Measurements from ENCODE around the gene GTF2F2.
"Not testable (repeated sequence)": the region's sequence is repeated elsewhere in the genome, so short reads cannot be mapped to it uniquely, and the experiment has no call there.

The GTF2F2 gene

GRCh38 chr13:45257638-45258333 lies 137.5 kb downstream of the GTF2F2 start:
- DNase-seq, result no peak

- no peak for DNase-seq
Observed at GRCh38 chr13:45258334-45258675, 138.0 kb downstream of the GTF2F2 start.

DNA sequence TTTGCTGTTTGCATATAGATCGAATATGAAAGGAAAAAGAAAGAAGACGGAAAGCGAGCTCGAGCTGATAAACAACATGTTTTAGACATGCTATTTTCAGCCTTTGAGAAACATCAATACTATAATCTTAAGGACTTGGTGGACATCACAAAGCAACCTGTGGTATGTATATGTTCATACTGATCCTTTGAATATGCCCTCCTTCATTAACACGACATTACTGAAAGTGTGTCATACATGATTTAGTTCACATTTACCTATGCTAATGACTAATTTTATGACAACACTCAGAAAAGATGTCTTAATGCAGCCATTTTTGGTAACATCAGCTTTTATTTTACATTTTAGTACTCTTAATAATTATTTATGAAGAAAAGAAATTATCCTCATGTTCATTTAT lies 146.9 kb downstream of the GTF2F2 start:
- DNase-seq, result no peak

GRCh38 chr13:45269204-45269603 lies 148.9 kb downstream of the GTF2F2 start:
- DNase-seq, result no peak

DNA sequence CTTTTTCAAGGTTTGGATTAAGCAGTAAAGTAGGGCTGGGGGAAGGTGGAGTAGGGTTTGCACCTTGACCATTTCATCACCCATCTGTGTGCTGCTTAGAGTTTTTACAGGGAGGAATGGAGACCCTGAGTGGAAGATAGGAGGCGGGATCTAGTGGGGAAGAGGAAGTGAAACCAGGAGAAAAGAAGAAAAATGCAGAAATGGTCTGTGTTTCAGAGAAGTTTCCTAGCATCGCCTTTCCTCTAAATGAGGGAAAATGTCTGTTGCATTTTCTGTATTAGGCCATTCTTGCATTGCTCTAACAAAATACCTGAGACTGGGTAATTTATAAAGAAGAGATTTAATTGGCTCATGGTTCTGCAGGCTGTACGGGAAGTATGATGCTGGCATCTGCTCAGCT lies 156.6 kb downstream of the GTF2F2 start:
- DNase-seq, result no peak

DNA sequence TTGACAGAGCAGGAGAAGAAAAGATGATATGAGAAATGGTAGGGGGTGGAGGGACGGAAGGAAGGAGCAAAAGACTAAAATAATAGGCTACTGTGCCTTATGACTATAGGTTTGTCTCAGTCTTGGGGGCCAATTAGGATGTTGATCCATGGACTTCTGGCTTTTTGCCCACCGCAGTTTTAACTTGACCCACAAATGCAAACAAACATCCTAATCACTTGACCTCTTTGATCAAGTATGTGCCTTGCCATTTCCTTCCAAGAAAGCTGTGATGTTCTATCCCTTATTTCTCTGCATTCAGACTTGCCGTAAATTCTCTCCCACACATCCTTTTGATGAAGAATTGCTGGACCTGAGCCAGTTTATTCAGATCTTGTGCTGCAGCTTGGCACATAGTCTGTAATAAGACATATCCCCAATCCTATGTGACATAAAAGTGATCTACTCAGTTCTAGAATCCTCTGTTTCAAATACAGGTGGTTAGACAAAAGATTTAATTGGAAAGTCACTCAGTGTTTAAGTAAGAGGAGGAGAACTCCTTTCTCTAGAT lies 157.9 kb downstream of the GTF2F2 start:
- no peak for DNase-seq

- no peak for DNase-seq
Observed at GRCh38 chr13:45280011-45280410, 159.7 kb downstream of the GTF2F2 start.

DNA sequence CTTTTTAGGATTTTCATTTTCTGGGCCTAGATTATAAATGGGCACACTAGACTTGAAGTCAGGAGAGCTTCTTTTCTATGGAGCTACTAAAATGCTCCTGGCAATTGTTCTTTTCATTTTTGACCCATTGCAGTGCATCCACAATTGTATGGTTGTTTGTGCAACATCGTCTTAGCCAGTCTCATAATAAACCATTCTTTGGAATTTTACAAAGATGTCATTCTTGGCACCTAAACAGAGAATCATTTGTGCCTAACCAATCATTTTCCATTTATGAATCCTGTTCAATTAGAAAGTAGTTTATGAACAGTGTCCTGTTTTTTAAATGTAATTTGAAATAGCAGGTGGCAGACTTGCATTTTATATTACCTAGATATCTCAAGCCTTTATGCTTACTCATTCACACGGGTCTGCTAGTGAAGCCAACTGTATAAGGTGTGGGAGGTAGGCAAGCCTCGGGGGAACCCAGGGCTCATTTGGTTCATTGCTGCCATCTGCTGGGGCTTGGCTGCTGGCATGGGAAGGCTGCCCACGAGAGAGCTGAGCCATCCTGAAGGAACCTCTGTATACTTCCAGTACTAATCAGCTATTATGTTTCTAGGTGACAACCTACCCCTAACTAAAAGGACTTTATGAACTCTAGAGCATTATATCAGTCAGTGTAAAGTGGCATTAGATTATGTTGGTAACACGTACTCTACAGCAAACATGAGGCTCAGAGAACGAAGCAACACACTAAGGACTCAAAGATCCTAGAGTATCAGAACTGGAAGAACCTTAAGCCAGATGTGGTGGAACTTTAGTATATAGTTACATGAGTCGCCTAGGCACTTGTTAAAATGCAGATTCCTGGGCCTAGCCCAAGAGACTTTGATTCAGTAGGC lies 160.7 kb downstream of the GTF2F2 start:
- DNase-seq, result no peak

- DNase-seq, result no peak
Observed at GRCh38 chr13:45282994-45283393, 162.7 kb downstream of the GTF2F2 start.

DNA sequence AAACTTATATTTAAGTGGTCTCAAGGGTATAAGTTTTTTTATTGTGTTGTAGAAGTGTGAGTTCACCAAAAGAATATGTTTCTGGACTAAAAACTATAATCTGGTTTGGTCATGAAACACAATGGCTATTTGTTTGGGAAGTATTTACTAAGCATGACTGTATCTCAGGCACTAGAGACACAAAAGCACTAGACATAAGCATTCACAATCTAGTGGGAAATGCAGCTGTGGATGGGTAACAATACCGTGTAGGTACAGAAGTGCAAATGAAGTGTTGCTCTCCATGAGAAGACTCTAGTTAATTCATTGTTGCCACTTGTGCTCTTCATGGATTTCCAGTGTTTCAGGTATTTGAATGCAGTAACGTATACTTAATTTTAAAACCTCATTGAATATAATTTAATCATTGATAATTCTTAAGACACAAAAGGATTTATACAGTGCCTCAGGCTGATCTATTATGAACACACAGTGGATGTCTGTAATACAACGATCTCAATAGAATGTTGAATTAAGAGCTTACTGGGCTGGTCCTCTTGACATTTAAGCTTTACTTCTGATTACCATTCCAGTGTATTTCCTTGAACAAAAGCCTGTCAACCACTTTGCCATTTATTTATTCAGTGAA lies 169.7 kb downstream of the GTF2F2 start:
- no peak for DNase-seq

DNA sequence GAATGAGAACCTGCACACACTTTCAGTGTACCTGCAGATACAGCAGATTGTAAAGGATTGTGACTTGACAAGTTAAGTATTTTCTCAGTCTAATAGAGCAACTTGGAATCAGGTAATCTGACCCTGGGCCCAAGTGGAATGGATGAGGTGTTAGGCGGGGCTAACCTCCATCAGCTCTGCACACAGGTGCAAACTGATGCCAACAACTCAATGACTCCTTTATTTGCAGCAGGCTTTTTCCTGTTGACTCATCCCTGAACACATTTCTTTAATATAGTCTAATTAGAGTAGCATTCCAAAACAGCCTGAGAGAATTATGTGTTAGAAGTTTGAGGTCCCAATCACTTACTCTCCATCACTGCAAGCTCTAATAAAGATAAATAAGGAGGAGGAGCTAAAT lies 171.9 kb downstream of the GTF2F2 start:
- no peak for DNase-seq

DNA sequence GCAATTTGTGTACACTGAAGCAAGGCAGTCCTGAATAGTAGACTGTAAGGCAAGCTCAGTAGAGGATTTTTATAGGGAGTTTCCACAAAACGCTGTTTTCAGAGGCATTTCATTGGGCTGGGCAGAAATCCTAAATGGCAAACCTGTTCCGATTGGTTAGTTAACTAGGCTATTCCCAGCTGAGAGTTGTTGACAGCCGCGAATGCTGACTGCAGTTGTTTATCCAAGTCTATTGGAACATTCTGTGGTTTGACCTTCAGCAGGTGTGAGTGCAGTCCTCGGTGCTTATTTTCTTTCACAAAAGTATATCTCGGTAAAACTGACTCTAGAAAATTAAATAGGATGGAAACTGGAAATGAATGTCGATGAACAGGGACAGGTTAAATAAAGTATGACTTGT lies 175.2 kb downstream of the GTF2F2 start:
- DNase-seq, result no peak

DNA sequence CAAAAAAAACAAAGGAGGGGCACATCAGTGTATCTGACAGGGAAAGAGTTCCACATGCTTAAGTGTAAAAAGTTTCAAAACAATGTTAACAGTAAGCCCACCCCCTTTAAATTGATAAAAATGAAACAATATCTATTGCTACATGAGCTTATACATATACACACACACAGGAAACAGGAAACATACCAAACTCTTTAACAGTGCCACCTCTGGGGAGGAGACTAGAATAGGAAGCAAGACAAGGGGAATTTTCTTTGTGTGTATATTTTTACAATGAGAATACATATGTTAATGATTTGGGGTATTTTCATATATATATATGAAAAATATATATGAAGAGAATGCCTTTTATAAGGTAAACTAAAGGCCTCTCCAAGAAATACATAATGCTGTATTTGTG lies 175.9 kb downstream of the GTF2F2 start:
- DNase-seq, result no peak

DNA sequence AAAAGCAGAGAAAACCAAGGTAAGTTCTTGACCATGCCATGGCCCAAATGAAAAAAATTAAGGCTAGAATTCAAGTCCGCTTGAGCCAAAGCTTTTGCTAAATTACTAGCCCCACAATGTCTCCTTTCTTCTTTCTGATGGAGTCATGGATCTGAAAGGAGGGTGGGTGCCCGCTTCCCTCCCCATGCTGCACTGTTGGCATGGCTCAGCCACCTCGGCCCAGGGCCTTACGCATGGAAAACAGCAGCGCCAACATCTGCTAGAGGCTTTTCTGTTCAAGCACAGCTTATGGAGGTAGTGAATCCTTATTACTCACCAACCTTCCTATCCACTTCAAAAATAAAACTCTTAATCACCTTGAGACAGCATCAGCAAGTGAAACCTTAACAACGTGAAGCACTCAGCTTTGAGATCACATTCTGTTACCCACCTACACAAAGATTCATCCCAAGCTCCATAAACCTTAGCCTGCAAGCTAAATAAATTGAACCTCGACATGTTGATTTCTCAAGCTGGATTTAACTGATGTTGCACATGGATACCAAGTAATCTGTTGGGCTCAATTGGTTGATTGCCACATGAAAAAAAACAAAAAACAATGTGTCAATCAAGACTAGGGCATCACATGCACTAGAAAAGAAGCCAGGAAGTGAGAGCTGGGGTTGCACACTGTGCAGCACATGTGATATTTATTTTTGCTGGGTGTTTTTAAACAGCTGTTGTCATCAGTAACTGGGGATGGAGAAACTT lies 177.3 kb downstream of the GTF2F2 start:
- DNase-seq, result no peak

DNA sequence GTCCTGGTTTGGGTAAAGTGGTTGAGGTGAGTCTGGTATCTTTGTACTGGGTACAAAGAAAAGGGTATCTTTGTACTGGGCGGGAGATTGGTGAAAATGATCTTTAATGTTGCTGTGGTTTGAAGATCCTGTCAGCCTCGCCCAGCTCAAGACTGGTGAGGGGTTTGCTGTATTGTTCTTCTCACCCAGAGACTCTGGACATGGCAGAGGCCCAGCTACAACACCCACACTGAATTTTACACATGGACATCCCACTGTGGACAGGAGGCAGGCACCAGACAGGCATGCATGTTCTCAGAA lies 177.8 kb downstream of the GTF2F2 start:
- no peak for DNase-seq

DNA sequence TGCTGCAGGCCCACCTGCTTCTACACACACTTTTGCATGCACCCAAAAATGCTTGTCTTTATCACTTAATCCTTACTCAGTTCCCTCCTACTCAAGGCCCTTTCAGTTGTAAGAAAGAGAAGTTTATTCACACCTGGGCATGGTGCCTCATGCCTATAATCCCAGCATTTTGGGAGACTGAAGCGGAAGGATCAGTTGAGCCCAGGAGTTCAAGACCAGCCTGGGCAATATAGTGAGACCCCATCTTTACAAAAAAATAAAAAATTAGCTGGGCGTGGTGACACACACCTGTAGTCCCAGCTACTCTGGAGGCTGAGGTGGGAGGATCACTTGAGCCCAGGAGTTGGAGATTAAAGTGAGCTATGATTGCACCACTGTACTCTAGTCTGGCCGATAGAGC lies 178.2 kb downstream of the GTF2F2 start:
- not testable (repeated sequence) for DNase-seq

- DNase-seq, result no peak
Observed at GRCh38 chr13:45299194-45299593, 178.9 kb downstream of the GTF2F2 start.

- DNase-seq, result no peak
Observed at GRCh38 chr13:45300190-45300985, 180.1 kb downstream of the GTF2F2 start.

DNA sequence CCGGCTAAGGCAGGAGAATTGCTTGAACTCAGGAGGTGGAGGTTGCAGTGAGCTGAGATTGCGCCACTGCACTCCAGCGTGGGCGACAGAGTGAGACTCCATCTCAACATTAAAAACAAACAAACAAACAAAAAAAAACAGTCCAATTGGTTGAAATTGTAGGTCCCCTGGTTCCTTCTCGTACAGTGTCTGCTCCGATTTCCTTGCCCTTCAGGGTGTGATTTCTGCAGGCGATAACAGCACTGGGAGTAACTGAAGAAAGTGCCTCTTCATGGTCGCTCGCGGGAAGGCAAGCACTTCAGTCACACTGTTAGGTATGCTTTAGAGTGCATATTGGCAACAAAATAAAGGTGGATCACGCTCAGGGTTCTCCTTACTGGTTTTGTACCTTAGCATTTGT lies 181.0 kb downstream of the GTF2F2 start:
- peak in 1 of 2 experiments; percentile 29 for DNase-seq

DNA sequence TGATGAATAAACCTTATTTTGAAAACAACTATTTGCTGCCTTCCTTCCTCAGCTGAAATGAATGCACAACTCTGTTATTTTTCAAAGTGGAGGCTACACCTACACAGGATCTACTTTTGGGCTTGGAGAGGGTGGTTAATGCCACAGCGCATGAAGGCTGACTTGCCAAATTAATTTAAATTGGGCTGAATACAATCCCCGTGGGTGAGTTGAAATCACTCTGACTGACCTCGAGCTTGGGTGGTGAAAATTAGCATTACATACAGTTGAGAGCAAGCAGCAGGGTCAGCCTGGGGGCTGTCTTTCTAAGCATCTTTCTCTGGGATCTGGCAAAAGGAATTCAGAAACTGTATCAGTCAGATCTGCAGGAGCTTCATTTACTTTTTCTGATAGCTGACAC lies 182.2 kb downstream of the GTF2F2 start:
- no peak for DNase-seq

- DNase-seq, result no peak
Observed at GRCh38 chr13:45303026-45303425, 182.7 kb downstream of the GTF2F2 start.

DNA sequence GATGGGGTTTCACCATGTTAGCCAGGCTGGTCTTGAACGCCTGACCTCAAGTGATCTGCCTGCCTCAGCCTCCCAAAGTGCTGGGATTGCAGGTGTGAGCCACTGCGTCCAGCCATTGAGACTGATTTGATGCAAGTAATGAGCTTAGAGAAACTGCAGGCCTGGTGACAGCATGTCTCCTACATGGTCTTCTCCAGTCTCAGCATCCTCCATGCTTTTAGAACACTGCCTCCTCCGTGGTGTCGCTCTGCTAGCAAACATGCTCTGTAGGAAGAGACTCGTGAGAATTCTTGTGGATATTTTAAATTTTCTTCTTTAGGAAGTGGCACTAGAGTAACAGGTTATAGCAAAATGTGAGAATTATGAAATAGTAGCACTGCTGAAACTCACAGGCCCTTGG lies 183.6 kb downstream of the GTF2F2 start:
- no peak for DNase-seq

All from NCI-H187 (cell line).